Endothelial cell of umbilical vein (primary cell): Measurements from ENCODE around the gene S100A9. TPM values are rescaled to one million over a fixed set of nuclear protein-coding genes. Genes with fewer than 3 reads are reported as not detected.

Experiments used
- BruUV-seq: library from RNA; stranded (reverse); fragments of 400-500 nt; replicated peaks from 2 replicates; lab custom pipeline; 2021; lab: Mats Ljungman, UMichigan
- CTCF ChIA-PET: fragments of 300-600, 350-600 bp; sonication (Branson Sonifier 250); formaldehyde crosslinking; loops from one replicate; lab custom pipeline; 2021; ENCODE audit warnings: antibody characterized with exemption, inconsistent platforms; lab: Charles Lee
- POLR2A ChIA-PET: fragments of 300-600, 350-600 bp; sonication (Branson Sonifier 250); formaldehyde crosslinking; loops from one replicate; lab custom pipeline; 2021; ENCODE audit warnings: antibody characterized with exemption, inconsistent platforms; lab: Charles Lee
- DNase-seq: peaks from one replicate; pipeline ENCODE4 v3.0.0-alpha.2; 2011; ENCODE audit warnings: low read depth, low spot score
- FAIRE-seq: peaks from 2 replicates; lab custom pipeline; 2011; peaks lifted over from hg19 to GRCh38; lab: Jason Lieb, UNC
- H2AFZ ChIP-seq: 2 replicates; pipeline ENCODE4 v1.6.0; 2012; ENCODE audit warnings: low read depth, low read length, control low read depth, inconsistent platforms
- H3K27ac ChIP-seq: 2 replicates; pipeline ENCODE4 v1.5.1; 2011; ENCODE audit warnings: low read depth, mild to moderate bottlenecking, control low read depth, low read length, moderate library complexity; ENCODE audit not compliant: insufficient read depth
- H3K27me3 ChIP-seq, 2 experiments: 2 replicates each; pipeline versions ENCODE4 v1.6.0 to v1.6.1; 2011; ENCODE audit warnings: low read length in 2 of 2, mixed read lengths in 1 of 2; ENCODE audit not compliant: control insufficient read depth in 2 of 2, insufficient read depth in 2 of 2
- H3K36me3 ChIP-seq, 2 experiments: 2 replicates in 1 of 2; 3 replicates in 1 of 2; pipeline ENCODE4 v1.5.1; 2011; ENCODE audit warnings: low read length in 2 of 2, mild to moderate bottlenecking in 1 of 2, moderate library complexity in 1 of 2; ENCODE audit not compliant: control insufficient read depth in 2 of 2, insufficient read depth in 2 of 2; ENCODE audit errors: extremely low read depth in 1 of 2
- H3K4me1 ChIP-seq: 3 replicates; pipeline ENCODE4 v1.5.1; 2011; ENCODE audit warnings: mild to moderate bottlenecking, low read length; ENCODE audit not compliant: control insufficient read depth, insufficient read depth; ENCODE audit errors: extremely low read depth
- H3K4me2 ChIP-seq: 2 replicates; pipeline ENCODE4 v1.6.1; 2011; ENCODE audit warnings: low read length, control low read depth, mixed read lengths; ENCODE audit not compliant: insufficient read depth
- H3K4me3 ChIP-seq, 3 experiments: fragments of 200-600 bp in 1 of 3; sonication (generic), shearing (Covaris generic) in 1 of 3; replicated peaks in 1 of 3; 2 replicates each; pipeline ENCODE4 v1.5.1; 2011 to 2016; ENCODE audit warnings: control low read depth in 3 of 3, low read length in 3 of 3, mild to moderate bottlenecking in 2 of 3, inconsistent platforms in 1 of 3, low read depth in 1 of 3, moderate library complexity in 1 of 3; ENCODE audit not compliant: insufficient read depth in 1 of 3
- H3K79me2 ChIP-seq: 2 replicates; pipeline ENCODE4 v1.6.0; 2012; ENCODE audit warnings: low read length, inconsistent platforms; ENCODE audit not compliant: control insufficient read depth, insufficient read depth
- H3K9ac ChIP-seq: replicated peaks from 2 replicates; pipeline ENCODE3; 2011; ENCODE audit warnings: low read length, control low read depth; ENCODE audit not compliant: insufficient read depth; ENCODE audit errors: extremely low read depth
- H3K9me1 ChIP-seq: replicated peaks from 3 replicates; pipeline ENCODE4 v1.6.0; 2011; ENCODE audit warnings: mild to moderate bottlenecking, low read length; ENCODE audit not compliant: control insufficient read depth, insufficient read depth; ENCODE audit errors: extremely low read depth
- H3K9me3 ChIP-seq: replicated peaks from 2 replicates; pipeline ENCODE4 v1.5.1; 2012; ENCODE audit warnings: low read length, inconsistent platforms; ENCODE audit not compliant: control insufficient read depth, insufficient read depth
- H4K20me1 ChIP-seq: replicated peaks from 2 replicates; pipeline ENCODE3; 2011; ENCODE audit warnings: mild to moderate bottlenecking, low read length; ENCODE audit not compliant: control insufficient read depth, insufficient read depth; ENCODE audit errors: extremely low read depth
- EZH2 ChIP-seq: IDR thresholded peaks from 2 replicates; pipeline ENCODE4 v1.6.1; 2012; ENCODE audit warnings: borderline replicate concordance, low read depth, mild to moderate bottlenecking, moderate library complexity, low read length, inconsistent platforms; ENCODE audit not compliant: severe bottlenecking
- FOS ChIP-seq: IDR thresholded peaks from 2 replicates; pipeline ENCODE4 v1.6.1; 2011; ENCODE audit warnings: mild to moderate bottlenecking, low read length, moderate library complexity, borderline replicate concordance; ENCODE audit not compliant: insufficient read depth
- GATA2 ChIP-seq: IDR thresholded peaks from 2 replicates; pipeline ENCODE4 v1.7.0; 2011; ENCODE audit warnings: low read depth, mild to moderate bottlenecking, moderate library complexity, mixed read lengths, low read length; ENCODE audit not compliant: insufficient read length, insufficient read depth
- JUN ChIP-seq: IDR thresholded peaks from 2 replicates; pipeline ENCODE4 v1.6.1; 2011; ENCODE audit warnings: borderline replicate concordance, low read depth; ENCODE audit not compliant: insufficient read length, insufficient read depth
- MAX ChIP-seq: IDR thresholded peaks from 2 replicates; pipeline ENCODE4 v1.6.1; 2011; ENCODE audit not compliant: insufficient read depth, insufficient read length
- MYC ChIP-seq: IDR thresholded peaks from one replicate; pipeline ENCODE4 v1.6.1; 2011; ENCODE audit warnings: mild to moderate bottlenecking, low read depth, low read length
- POLR2A ChIP-seq: IDR thresholded peaks from 2 replicates; pipeline ENCODE4 v1.6.1; 2012; ENCODE audit warnings: low read depth, mild to moderate bottlenecking, control low read depth, low read length
- POLR2AphosphoS5 ChIP-seq: IDR thresholded peaks from 2 replicates; pipeline ENCODE4 v1.6.1; 2012; ENCODE audit warnings: low read depth, mild to moderate bottlenecking, control low read depth, low read length, moderate library complexity; ENCODE audit not compliant: insufficient read depth
- dilution Hi-C: fragments of 300-500 bp; cut with MboI; formaldehyde crosslinking; loops from one replicate; pipeline ENCODE4 v1.15.0; 2019; ENCODE audit warnings: low sequenced_read_pairs; ENCODE audit not compliant: extremely low pct_ligation_motif_present
- intact Hi-C: fragments of 100-400 bp; cut with micrococcal nuclease; formaldehyde crosslinking; loops from one replicate; pipeline ENCODE4 v1.10.0; 2022
- polyA plus RNA-seq, 4 experiments: library from polyadenylated mRNA; depleted of rRNA in 3 of 4; stranded (reverse) in 3 of 4; unstranded in 1 of 4; fragments of >200 nt; gene quantifications; 2 replicates each; pipeline versions ENCODE4 v1.2.1 to v1.2.3, GENCODE V29; 2011 to 2012; ENCODE audit warnings: missing spikeins in 1 of 4
- total RNA-seq: library from RNA; stranded (reverse); gene quantifications from 2 replicates; pipeline ENCODE4 v1.2.3, GENCODE V29; 2021

The S100A9 gene
- total and polyA plus RNA-seq, 2 donors (not counting 3 experiments of a cell fraction or from before 2014, with no cell fraction given) = not detected

- ChIA-PET POLR2A (no interaction called here), CTCF (no interaction called here)
- H3K27me3 ChIP-seq = no peaks in the 10 kb centered on the region
- no peak overlapping the region for H3K27ac ChIP-seq
- H4K20me1 ChIP-seq = no peaks in the 10 kb centered on the region
- no peaks in the 10 kb centered on the region for H3K36me3 ChIP-seq
- dilution Hi-C loops (no loop called here), intact Hi-C loops (no loop called here)
- no peak overlapping the region for H3K9ac ChIP-seq
- DNase-seq (no peak), FAIRE-seq (no peak)
- TF ChIP-seq EZH2 = no peak
- no peak for TF ChIP-seq JUN
- TF ChIP-seq MAX = no peak
- no peak for TF ChIP-seq MYC
- H3K4me3 ChIP-seq = no peak overlapping the region
- H2AFZ ChIP-seq = no peak overlapping the region
- no peaks in the 10 kb centered on the region for H3K4me1 ChIP-seq
- BruUV-seq = no TSS peak
- H3K4me2 ChIP-seq = no peak overlapping the region
- no peaks in the 10 kb centered on the region for H3K9me3 ChIP-seq
- H3K79me2 ChIP-seq = no peaks in the 10 kb centered on the region
- no peaks in the 10 kb centered on the region for H3K9me1 ChIP-seq
Observed at GRCh38 chr1:153389401-153389800, 31.7 kb downstream of the S100A9 start.

- CTCF ChIA-PET = no interaction called here
- Histone ChIP-seq H3K9me3 (no peaks in the 10 kb centered on the region), H3K27ac (no peak overlapping the region), H3K9ac (no peak overlapping the region), H3K27me3 (no peaks in the 10 kb centered on the region), H3K79me2 (no peaks in the 10 kb centered on the region), H3K4me3 (no peak overlapping the region), H3K36me3 (no peaks in the 10 kb centered on the region), H3K9me1 (no peaks in the 10 kb centered on the region), H2AFZ (no peak overlapping the region), H3K4me2 (no peak overlapping the region), H3K4me1 (no peaks in the 10 kb centered on the region), H4K20me1 (no peaks in the 10 kb centered on the region)
- dilution Hi-C loops (no loop called here), intact Hi-C loops (no loop called here)
- POLR2A ChIA-PET = no interaction called here
- BruUV-seq = no TSS peak
- FAIRE-seq (no peak), DNase-seq (no peak)
- TF ChIP-seq POLR2A = no peak
- TF ChIP-seq FOS = no peak
- no peak for TF ChIP-seq GATA2
- no peak for TF ChIP-seq JUN
- TF ChIP-seq MAX = no peak
- no peak for TF ChIP-seq POLR2AphosphoS5
Observed at GRCh38 chr1:153389973-153390879, 32.6 kb downstream of the S100A9 start.
